PC-3 (cell line): Measurements from ENCODE around the gene ARHGAP42. TPM values are rescaled to one million over a fixed set of nuclear protein-coding genes. Genes with fewer than 3 reads are reported as not detected.
A peak's percentile ranks its signal among the peaks of the same experiment; 100 is the strongest.

Experiments
- ATAC-seq: fragments of 200-7000 bp; cut with Tn5 transposase; 2 replicates; pipeline ENCODE4 v1.9.1; 2020; ENCODE audit warnings: mild to moderate bottlenecking, moderate library complexity
- BruUV-seq: library from RNA; stranded (reverse); fragments of 400-500 nt; replicated peaks from 2 replicates; lab custom pipeline; 2021; lab: Mats Ljungman, UMichigan
- CTCF ChIA-PET: fragments of 300-600 bp; sonication (Branson Sonifier 250); formaldehyde crosslinking; loops from one replicate; lab custom pipeline; 2022; ENCODE audit warnings: antibody characterized with exemption; lab: Charles Lee
- POLR2A ChIA-PET: fragments of 300-600 bp; sonication (Branson Sonifier 250); formaldehyde crosslinking; loops from one replicate; lab custom pipeline; 2022; ENCODE audit warnings: antibody characterized with exemption; ENCODE audit not compliant: unreplicated experiment; lab: Charles Lee
- DNase-seq: peaks from one replicate; pipeline ENCODE4 v3.0.0-alpha.2; 2015
- H2AFZ ChIP-seq: fragments of 300-600 bp; sonication (generic); 2 replicates; pipeline ENCODE4 v1.6.0; 2016; ENCODE audit warnings: antibody characterized with exemption, low read length
- H3F3A ChIP-seq: fragments of 300-600 bp; sonication (generic); one replicate; pipeline ENCODE4 v1.6.0; 2017; ENCODE audit warnings: antibody characterized with exemption, low read length, control low read depth, mild to moderate bottlenecking; ENCODE audit not compliant: unreplicated experiment
- H3K27ac ChIP-seq: fragments of 300-600 bp; sonication (generic); 2 replicates; pipeline ENCODE4 v1.5.1; 2016; ENCODE audit warnings: mild to moderate bottlenecking, low read length
- H3K27me3 ChIP-seq: fragments of 300-600 bp; sonication (generic); 2 replicates; pipeline ENCODE4 v1.6.1; 2016; ENCODE audit warnings: low read length, mixed read lengths
- H3K36me3 ChIP-seq: fragments of 300-600 bp; sonication (generic); 2 replicates; pipeline ENCODE4 v1.6.1; 2016; ENCODE audit warnings: low read depth, mixed run types, low read length, mixed read lengths
- H3K4me1 ChIP-seq: fragments of 300-600 bp; sonication (generic); 2 replicates; pipeline ENCODE4 v1.5.1; 2016; ENCODE audit warnings: low read length; ENCODE audit not compliant: insufficient read depth
- H3K4me2 ChIP-seq: fragments of 300-600 bp; sonication (generic); 2 replicates; pipeline ENCODE4 v1.6.0; 2016; ENCODE audit warnings: low read length
- H3K4me3 ChIP-seq: fragments of 300-600 bp; sonication (generic); 2 replicates; pipeline ENCODE4 v1.5.1; 2016; ENCODE audit warnings: mild to moderate bottlenecking, low read length, mixed read lengths
- H3K79me2 ChIP-seq: fragments of 300-600 bp; sonication (generic); 2 replicates; pipeline ENCODE4 v1.6.1; 2017; ENCODE audit warnings: low read length, mixed read lengths
- H3K9ac ChIP-seq: fragments of 300-600 bp; sonication (generic); 2 replicates; pipeline ENCODE4 v1.6.0; 2016; ENCODE audit warnings: mild to moderate bottlenecking, low read length
- H3K9me2 ChIP-seq: fragments of 300-600 bp; sonication (generic); replicated peaks from 2 replicates; pipeline ENCODE4 v1.6.1; 2016; ENCODE audit warnings: mixed run types, low read length, mixed read lengths
- H3K9me3 ChIP-seq: fragments of 300-600 bp; sonication (generic); 2 replicates; pipeline ENCODE4 v1.6.1; 2016; ENCODE audit warnings: low read length, mixed read lengths
- H4K20me1 ChIP-seq: fragments of 300-600 bp; sonication (generic); 2 replicates; pipeline ENCODE4 v1.6.1; 2016; ENCODE audit warnings: low read length, mixed read lengths
- EZH2 ChIP-seq: fragments of 300-600 bp; sonication (generic); IDR thresholded peaks from one replicate; pipeline ENCODE4 v1.6.1; 2017; ENCODE audit warnings: antibody characterized with exemption, mild to moderate bottlenecking, low read length; ENCODE audit not compliant: unreplicated experiment
- EZH2phosphoT487 ChIP-seq: fragments of 300-600 bp; sonication (generic); IDR thresholded peaks from 2 replicates; pipeline ENCODE4 v1.6.1; 2018; ENCODE audit warnings: mild to moderate bottlenecking, antibody characterized with exemption, low read length, borderline replicate concordance
- intact Hi-C: fragments of 100-400 bp; cut with micrococcal nuclease; formaldehyde crosslinking; loops from 2 replicates; pipeline ENCODE4 v1.9.0; 2023
- total RNA-seq: library from RNA; depleted of rRNA; stranded (reverse); fragments of >200 nt; gene quantifications from 2 replicates; pipeline ENCODE4 v1.2.3, GENCODE V29; 2014
- TF ChIP-seq, protein P1 (sequence below): fragments of 300-600 bp; sonication (generic); conservative IDR thresholded peaks from 2 replicates; pipeline ENCODE4 v1.5.1; 2017; ENCODE audit warnings: antibody characterized with exemption, low read depth, mild to moderate bottlenecking, low read length

The ARHGAP42 gene
- total RNA-seq, 1 experiment from 2014 or later, result 12.1 TPM

DNA sequence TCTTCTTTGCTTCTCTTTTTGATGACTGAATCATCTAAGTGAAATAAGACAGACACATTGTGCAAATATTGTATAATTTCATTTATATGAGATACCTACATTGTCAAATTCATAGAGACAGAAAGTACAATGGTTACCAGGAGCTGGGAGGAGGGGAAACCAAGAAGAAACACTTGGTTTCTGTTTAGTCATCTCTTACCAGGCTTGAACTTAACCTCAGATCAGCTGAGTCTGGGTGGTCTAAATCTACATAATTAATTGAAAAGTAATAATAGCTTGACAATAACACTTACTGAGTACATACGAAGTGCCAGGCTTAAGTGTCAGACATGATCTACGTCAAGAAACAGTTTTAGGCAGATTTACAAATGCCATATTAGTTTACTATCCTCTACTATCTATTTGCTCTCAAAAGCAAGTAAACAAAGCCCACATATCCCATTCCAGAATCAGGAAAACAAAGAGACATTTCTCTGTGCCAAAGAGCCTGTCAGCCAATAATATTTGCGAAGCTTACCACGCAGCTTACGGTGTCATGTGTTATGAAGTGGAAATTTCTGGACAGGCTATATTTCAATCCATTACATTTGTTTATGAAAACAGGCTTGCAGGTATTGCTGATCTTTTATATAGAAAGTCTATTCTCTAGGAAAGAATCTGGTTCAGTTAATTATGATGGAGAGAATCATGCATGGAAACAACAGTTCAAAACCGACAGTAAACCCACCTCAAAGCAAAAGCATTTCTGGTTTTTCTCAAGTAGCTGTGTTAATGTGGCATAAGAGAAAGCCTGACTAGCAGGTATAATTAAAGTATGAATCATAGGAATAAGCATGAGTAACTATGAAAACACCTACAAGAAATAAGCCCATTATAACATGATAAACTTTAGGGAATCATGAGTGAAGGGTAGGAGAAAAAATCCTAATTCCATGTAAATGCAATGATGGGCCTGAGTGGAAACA lies 2.7 kb upstream of the ARHGAP42 start:
- Histone ChIP-seq H3K27ac (peak overlapping the region; percentile 89), H3K4me3 (peak overlapping the region; percentile 51), H4K20me1 (peaks cover 12% of the 10 kb centered on the region; the same call in 1 of the 2 replicates), H3K9ac (peak overlapping the region; percentile 61), H2AFZ (peak overlapping the region; percentile 28), H3K4me2 (peak overlapping the region; percentile 77), H3K9me3 (no peaks in the 10 kb centered on the region), H3F3A (peaks cover 17% of the 10 kb centered on the region), H3K9me2 (no peaks in the 10 kb centered on the region), H3K4me1 (peaks cover 66% of the 10 kb centered on the region), H3K27me3 (no peaks in the 10 kb centered on the region), H3K79me2 (peaks cover 19% of the 10 kb centered on the region), H3K36me3 (no peaks in the 10 kb centered on the region)
- TF ChIP-seq EZH2phosphoT487, result no peak
- TF ChIP-seq, protein P1, sequence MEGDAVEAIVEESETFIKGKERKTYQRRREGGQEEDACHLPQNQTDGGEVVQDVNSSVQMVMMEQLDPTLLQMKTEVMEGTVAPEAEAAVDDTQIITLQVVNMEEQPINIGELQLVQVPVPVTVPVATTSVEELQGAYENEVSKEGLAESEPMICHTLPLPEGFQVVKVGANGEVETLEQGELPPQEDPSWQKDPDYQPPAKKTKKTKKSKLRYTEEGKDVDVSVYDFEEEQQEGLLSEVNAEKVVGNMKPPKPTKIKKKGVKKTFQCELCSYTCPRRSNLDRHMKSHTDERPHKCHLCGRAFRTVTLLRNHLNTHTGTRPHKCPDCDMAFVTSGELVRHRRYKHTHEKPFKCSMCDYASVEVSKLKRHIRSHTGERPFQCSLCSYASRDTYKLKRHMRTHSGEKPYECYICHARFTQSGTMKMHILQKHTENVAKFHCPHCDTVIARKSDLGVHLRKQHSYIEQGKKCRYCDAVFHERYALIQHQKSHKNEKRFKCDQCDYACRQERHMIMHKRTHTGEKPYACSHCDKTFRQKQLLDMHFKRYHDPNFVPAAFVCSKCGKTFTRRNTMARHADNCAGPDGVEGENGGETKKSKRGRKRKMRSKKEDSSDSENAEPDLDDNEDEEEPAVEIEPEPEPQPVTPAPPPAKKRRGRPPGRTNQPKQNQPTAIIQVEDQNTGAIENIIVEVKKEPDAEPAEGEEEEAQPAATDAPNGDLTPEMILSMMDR, result no peak
- TF ChIP-seq EZH2, result no peak
- TSS peak; percentile 59 for BruUV-seq
- intact Hi-C loops, result loop anchor here (1.0 to 5.0 kb wide), 4 partner anchors 35 to 167 kb away; no protein-coding TSS in a partner anchor
- peak; percentile 78 for DNase-seq
- peak; percentile 17 for ATAC-seq
- ChIA-PET CTCF (interaction anchor here (0.5 to 2.1 kb wide), 4 partner anchors 92 to 147 kb away, joined by 3 to 7 read pairs (median 6); no protein-coding TSS in a partner anchor), POLR2A (interaction anchor here (0.6 to 1.0 kb wide), 3 partner anchors 88 to 120 kb away, joined by 4 to 7 read pairs (median 5); no protein-coding TSS in a partner anchor)

DNA sequence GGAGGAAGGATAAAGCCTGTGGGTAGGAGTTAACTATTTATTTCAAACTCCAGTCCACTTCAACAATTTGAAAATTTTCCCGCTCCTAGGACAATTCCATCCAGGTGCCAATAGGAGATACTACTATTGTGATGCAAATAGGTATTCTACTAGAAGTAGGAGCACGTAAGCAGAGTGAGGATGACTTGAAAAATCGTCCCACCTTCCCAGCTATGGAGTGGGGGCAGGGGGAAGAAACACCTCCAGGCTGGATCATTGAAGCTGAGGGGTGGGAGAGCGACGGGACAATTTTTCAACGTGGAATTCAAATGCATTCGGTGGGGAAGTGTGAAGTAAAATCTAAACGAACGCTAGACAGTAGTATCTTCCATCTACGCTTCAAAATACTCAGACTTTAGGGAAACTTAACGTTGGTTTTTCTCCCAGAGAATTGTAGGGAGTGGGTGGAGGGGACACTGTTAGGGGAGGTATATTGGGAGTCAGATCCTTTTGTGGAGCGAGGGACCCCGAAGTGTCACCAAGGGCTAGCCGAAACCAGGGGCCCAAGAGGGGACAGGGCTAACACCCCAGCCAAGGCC lies 523 bp upstream of the ARHGAP42 start:
- H3F3A ChIP-seq, result peaks cover 17% of the 10 kb centered on the region
- intact Hi-C loops, result loop anchor here (5.0 kb wide), 1 partner anchor 71 kb away; no protein-coding TSS in a partner anchor
- H3K36me3 ChIP-seq, result no peaks in the 10 kb centered on the region

More for the DNA sequence above, 523 bp upstream of the ARHGAP42 start:
- BruUV-seq, result TSS peak; percentile 15
- Histone ChIP-seq H3K4me2 (peak overlapping the region; percentile 85), H3K9me2 (no peaks in the 10 kb centered on the region), H3K4me1 (peaks cover 66% of the 10 kb centered on the region), H3K27ac (peak overlapping the region; percentile 89), H3K9ac (peak overlapping the region; percentile 93), H2AFZ (peak overlapping the region; percentile 82), H3K9me3 (no peaks in the 10 kb centered on the region), H4K20me1 (peaks cover 13% of the 10 kb centered on the region; the same call in 1 of the 2 replicates), H3K79me2 (peaks cover 38% of the 10 kb centered on the region), H3K27me3 (no peaks in the 10 kb centered on the region), H3K4me3 (peak overlapping the region; percentile 87)
- TF ChIP-seq EZH2, result no peak
- TF ChIP-seq, protein P1, result no peak
- no peak for TF ChIP-seq EZH2phosphoT487
- DNase-seq, result no peak
- ATAC-seq, result no peak
- ChIA-PET CTCF (no interaction called here), POLR2A (interaction anchor here (0.6 kb wide), 2 partner anchors 19 to 90 kb away, joined by 6 to 7 read pairs; no protein-coding TSS in a partner anchor)
